GM18873 (cell line): ENCODE data around the gene CD58.

ENCODE experiments used
- ATAC-seq: cut with Tn5 transposase; IDR thresholded peaks from one replicate; pipeline ENCODE4 v1.9.1; 2021; ENCODE audit warnings: mild to moderate bottlenecking, moderate library complexity, moderate number of reproducible peaks; ENCODE audit not compliant: unreplicated experiment, low FRiP score

CD58 gene

GRCh38 chr1:116546354-116546977 lies 24.4 kb downstream of the CD58 start:
- no peak for ATAC-seq

- ATAC-seq = no peak
Measured at GRCh38 chr1:116545359-116545705, 25.5 kb downstream of the CD58 start.

GRCh38 chr1:116544588-116545358 lies 26.1 kb downstream of the CD58 start:
- no peak for ATAC-seq

- ATAC-seq = peak; percentile 47
Measured at GRCh38 chr1:116540088-116540487, 30.7 kb downstream of the CD58 start.

GRCh38 chr1:116538544-116538943 lies 32.3 kb downstream of the CD58 start:
- ATAC-seq = peak; percentile 89

- no peak for ATAC-seq
Measured at GRCh38 chr1:116537898-116538297, 32.9 kb downstream of the CD58 start.

GRCh38 chr1:116537040-116537831 lies 33.6 kb downstream of the CD58 start:
- no peak for ATAC-seq

GRCh38 chr1:116534014-116534739 lies 36.6 kb downstream of the CD58 start:
- ATAC-seq = no peak

GRCh38 chr1:116533429-116533820 lies 37.4 kb downstream of the CD58 start:
- ATAC-seq = no peak

- ATAC-seq = no peak
Measured at GRCh38 chr1:116532671-116533428, 38.0 kb downstream of the CD58 start.

GRCh38 chr1:116531917-116532316 lies 38.9 kb downstream of the CD58 start:
- no peak for ATAC-seq

- no peak for ATAC-seq
Measured at GRCh38 chr1:116529681-116530080, 41.1 kb downstream of the CD58 start.

- no peak for ATAC-seq
Measured at GRCh38 chr1:116529199-116529631, 41.6 kb downstream of the CD58 start.

- no peak for ATAC-seq
Measured at GRCh38 chr1:116528329-116529083, 42.3 kb downstream of the CD58 start.

- no peak for ATAC-seq
Measured at GRCh38 chr1:116525440-116525839, 45.4 kb downstream of the CD58 start.

- no peak for ATAC-seq
Measured at GRCh38 chr1:116521186-116521585, 49.6 kb downstream of the CD58 start.

- no peak for ATAC-seq
Measured at GRCh38 chr1:116518400-116518799, 52.4 kb downstream of the CD58 start.

- ATAC-seq = no peak
Measured at GRCh38 chr1:116516631-116517030, 54.2 kb downstream of the CD58 start.

GRCh38 chr1:116515702-116516101 lies 55.1 kb downstream of the CD58 start:
- ATAC-seq = no peak
